Hematopoietic multipotent progenitor cell treated with erythropoietin and hydrocortisone succinate and interleukin-3 and kit ligand, for 6 days (in vitro differentiated cells): ENCODE results near the gene ARL15.
"Not testable (repeated sequence)": the region's sequence is repeated elsewhere in the genome, so short reads cannot be mapped to it uniquely, and the experiment has no call there.

Experiments
- DNase-seq: peaks from one replicate; pipeline ENCODE4 v3.0.0-alpha.2; 2015

ARL15 gene

DNA sequence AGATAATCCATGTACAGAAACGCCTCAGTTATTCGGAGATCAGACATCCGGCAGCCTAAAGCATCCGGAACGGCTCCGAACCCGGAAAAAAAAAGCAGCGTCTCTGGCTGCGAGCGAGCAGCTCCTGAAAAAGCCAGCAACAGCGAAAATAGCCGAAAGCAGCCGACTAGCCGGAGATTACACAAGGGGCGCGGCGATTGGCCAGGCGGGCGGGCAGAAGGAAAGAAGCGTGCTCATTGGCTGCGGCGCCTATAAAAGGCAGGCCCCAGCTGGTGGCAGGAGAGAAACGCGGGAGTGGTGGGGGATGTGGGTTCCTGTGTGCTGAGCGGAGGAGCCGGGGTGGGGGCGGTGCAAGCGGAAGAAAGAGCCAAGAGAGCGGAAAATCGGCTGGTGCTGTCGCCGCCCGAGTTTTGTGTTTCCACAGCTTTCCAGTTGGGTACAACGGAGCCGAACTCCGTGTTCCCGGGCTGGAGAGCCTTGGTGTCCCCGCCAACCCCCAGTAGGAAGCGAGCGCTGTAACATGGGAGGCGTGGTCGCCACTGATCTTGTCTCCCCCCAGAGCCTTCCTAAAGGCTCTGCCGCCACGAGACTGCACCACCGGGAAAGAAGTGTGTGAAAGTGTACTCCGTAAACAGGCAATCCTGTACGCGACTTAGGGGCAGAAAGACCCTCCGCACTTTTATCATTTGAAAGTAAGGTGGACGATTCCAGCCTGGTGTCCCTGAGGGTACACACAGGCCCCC, at the start of gene ARL15:
Gene ARL15 (minus strand): TSS at position 141 of the 743 bp plus-strand sequence.
- DNase-seq, result peak; percentile 99

GRCh38 chr5:54360089-54360488, 49.7 kb upstream of the ARL15 start:
- DNase-seq, result no peak

GRCh38 chr5:54357408-54358058, 47.2 kb upstream of the ARL15 start:
- peak; percentile 26 for DNase-seq

GRCh38 chr5:54353933-54354564, 43.7 kb upstream of the ARL15 start:
- DNase-seq, result not testable (repeated sequence)

DNA sequence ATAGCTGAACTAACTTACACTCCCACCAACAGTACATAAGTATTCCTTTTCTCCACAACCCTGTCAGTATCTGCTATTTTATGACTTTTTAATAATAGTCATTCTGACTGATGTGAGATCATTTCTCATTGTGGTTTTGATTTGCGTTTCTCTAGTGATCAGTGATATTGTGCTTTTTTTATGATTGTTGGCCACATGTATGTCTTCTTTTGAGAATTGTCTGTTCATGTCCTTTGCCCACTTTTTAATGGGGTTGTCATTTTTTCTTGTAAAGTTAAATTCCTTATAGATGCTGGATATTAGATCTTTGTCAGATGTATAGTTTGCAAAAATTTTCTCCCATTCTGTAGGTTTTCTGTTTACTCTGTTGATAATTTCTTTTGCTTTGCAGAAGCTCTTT, 42.2 kb upstream of the ARL15 start:
- not testable (repeated sequence) for DNase-seq

- DNase-seq, result peak; percentile 19
These were observed 37.0 kb upstream of the ARL15 start for GRCh38 chr5:54347221-54347865.

DNA sequence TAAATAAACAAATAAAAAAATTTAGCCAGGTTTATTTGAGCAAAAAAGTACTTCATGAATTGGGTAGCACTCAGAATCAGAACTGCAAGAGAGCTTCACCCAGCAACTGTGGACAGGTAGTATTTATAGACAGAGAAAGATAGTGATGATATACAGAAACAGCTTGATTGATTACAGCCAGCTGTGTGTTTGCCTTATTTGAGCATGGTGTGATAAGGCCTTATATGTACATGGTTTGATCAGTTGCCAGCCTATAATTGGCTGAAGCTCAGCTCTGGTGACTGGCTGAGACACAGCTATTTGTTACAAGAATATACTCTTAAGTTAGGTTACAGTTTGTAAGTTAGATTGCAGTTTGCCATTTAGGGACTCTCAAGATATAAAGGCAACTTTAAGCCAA, 34.3 kb upstream of the ARL15 start:
- no peak for DNase-seq

DNA sequence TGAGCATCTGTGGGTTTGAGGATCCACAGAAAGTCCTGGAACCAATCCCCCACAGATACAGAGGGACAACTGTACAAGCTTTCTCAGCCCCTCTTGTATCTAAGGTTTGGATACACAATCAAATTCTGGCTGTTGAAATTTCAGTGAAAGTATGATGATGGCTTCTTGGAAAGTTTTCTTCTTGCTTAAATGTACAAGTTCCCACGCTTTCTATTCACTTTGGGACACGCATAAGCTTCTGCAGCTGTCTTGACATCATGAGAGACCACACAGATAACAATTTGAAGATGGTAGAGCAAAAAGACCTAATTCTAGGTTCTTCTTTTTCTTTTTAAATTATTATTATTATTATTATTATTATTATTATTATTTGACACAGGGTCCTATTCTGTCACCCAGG, 31.6 kb upstream of the ARL15 start:
- DNase-seq, result no peak

- no peak for DNase-seq
These were observed 27.1 kb upstream of the ARL15 start for GRCh38 chr5:54337523-54337922.

DNA sequence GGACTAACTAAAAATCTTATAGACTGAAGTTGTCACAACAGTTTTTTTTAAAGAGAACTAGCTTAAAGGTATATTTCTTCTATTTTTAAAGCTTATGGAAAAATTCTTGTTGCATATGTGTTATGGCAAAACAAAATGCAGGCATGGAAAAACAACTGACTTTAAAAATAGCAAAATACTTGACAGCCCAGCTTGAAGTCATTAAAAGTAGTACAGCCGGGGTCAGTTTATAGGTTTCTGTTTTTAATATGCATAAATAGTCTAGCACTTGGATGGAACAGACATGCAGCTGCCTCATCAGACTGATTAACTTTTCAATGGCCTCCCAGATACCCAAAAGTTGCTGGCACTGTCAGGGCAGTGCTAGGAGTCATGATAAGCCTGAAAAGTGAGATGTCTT, 22.3 kb upstream of the ARL15 start:
- no peak for DNase-seq

- DNase-seq, result no peak
These were observed 19.6 kb upstream of the ARL15 start for GRCh38 chr5:54329731-54330709.

DNA sequence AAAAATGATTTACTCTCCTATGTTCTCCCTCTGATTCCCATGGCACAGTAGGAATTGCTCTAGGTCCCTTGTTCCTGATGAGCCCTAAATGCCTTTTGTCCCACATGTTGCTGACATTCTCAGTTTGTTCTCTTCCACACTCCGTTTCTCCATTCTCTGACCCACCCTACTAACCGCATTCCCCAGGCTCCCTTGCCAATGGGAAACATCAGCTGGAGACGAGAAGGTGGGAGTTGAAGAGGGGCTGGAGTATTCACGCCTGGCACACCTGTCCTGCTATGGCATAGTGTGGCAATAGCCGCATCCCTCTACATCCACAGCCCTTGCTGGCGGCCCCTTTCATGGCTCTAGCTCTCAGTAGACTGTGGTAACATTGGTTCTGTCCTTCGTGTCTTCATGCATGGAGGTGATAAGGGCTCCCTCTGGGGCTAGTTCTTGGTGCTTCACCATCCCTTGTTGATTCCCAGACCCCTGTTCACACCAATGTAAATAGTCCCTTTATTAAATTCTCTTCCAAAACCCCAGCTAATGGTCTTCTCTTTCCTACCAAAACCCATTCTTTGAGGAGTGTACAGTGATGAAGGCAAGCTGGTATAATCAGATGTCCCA, 16.4 kb upstream of the ARL15 start:
- peak; percentile 44 for DNase-seq

DNA sequence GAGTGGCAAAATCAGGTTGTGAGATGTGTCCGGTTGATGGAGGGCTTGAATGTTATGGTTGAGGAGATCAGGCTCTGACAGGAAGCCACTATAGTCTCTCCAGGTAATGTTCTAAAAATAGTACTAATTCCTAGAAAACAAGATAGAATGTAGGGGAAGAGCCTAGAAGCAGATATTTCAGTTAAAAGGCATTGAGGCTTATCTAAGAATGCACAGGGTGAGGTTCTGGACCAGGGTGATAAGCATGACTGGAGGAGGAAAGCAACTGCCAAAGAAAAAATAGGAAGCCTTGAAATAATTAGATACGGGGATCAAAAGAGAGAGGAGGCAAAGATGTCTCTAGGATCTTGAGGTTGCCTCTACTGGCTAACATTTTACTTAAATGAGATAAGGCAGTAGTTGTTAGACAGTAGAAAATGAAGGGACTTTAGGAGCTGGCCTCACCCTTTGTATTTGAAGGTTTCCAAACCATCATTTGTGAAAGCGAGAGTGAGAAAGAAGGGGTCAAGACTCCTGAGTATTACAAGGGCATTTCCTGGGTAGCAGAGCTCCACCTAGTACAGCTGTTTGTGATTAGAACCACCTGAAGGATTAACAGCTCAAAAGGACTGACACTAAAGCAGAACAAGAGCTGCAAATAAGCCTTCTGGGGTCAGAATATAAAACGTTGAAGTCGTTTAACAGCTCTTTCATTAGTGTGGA, 15.4 kb upstream of the ARL15 start:
- peak; percentile 97 for DNase-seq

- no peak for DNase-seq
These were observed 14.9 kb upstream of the ARL15 start for GRCh38 chr5:54325272-54325609.

DNA sequence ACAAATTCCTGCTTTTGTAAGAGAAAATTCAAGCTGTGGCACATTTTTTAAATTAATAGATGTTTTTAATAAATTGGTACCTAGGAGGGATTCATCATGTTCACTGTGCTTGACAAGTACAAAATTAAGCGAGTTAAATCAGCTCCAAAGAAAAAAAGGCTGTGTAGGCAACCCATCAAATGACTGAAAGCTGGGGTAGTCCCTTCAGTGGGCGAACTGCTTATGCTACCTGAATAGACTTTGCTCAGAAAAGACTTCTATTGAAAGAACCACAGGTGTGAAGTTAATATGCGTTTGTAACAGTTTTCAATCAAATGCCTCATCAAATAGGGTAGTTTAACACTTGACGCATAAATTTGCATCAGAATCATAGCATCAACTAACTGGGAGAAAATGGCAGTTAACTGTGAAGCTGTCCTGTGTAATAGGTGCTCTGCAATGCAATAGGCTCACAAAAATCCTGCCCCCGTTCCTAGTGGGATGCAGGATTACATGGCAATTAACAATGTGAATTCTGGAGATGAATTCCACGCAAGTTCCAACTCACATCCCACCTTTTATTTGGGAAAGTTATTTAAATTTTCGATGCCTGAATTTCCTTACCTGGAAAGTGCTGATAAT, 14.4 kb upstream of the ARL15 start:
- DNase-seq, result no peak

GRCh38 chr5:54323495-54323894, 13.1 kb upstream of the ARL15 start:
- DNase-seq, result peak; percentile 63

GRCh38 chr5:54320256-54320655, 9.9 kb upstream of the ARL15 start:
- no peak for DNase-seq

DNA sequence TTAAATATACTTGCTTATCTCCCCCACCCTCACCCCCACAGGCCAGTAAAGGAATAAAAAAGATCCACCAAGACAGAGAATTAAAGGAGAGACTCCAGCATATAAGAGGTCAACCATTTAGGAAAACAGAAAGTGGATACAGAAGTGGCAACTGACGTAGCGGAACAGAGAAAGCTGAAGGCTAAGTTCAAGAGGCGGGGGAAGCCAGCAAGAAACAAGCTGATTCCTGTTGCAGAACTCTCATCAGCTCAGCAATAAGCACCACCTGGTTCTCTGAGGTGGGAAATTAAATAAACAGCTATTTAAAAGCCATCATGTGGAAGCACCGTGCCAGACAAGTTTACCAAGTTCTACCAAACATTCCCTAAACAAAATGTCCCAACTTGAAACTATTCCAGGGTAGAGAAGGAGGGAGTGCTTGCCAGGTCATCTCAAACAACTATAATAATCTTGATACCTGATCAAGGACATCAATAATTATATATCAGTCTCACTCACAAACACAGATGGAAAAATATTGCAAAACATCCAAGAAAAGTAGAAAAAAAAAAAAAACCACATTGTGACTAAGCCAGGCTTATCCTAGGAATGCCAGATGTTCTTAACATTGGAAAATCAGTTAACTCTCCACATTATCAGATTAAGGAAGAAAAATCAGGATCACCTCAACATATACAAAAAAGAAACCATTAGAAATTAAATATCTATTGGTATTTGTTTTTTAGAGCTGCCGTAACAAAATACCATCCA, 7.3 kb upstream of the ARL15 start:
- no peak for DNase-seq

DNA sequence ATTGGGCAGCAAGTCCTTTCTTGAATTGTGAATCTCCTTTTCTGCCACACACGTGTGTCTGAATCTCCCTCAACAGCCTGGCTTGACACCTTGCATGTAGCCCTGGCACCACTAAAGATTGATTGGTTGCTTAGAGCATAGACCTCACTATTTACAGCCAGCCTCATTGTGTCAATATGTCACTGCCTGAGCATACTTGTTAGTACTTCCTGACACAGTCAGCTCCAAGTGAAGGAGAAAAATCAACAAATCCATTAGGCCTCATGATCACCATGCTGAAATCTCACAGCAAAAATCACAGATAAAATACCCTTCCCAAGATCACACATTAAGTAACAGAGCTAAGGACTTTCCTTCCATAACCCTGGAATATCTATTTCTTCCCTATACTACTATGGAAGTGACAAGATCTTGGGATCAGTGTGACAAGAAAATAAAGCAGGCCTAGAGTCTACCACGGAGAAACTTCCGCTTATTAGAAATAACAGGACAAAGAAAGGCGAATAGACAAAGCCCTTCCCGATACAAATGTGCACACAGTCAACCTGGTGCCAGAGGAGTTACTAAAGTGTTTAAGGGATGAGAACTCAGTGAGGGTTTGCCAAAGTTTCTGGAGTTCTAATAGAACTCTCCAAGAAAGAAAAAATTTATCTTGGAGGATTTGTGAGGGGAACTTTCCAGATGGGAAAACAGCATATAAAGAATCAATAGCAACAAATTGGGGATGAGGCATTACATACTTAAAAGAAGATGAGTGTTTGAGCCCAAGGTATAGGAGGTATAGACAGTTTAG, 5.6 kb upstream of the ARL15 start:
- DNase-seq, result no peak
